A673 (cell line): ENCODE data around the gene CTNNA2. TPM values are rescaled to one million over a fixed set of nuclear protein-coding genes. Genes with fewer than 3 reads are reported as not detected.

Experiments used
- BruUV-seq: library from RNA; stranded (reverse); fragments of 400-500 nt; replicated peaks from 2 replicates; lab custom pipeline; 2021; lab: Mats Ljungman, UMichigan
- CTCF ChIA-PET: fragments of 300-600 bp; sonication (Branson Sonifier 250); formaldehyde crosslinking; loops from one replicate; lab custom pipeline; 2022; ENCODE audit warnings: antibody characterized with exemption; lab: Charles Lee
- POLR2A ChIA-PET: fragments of 300-600 bp; sonication (Branson Sonifier 250); formaldehyde crosslinking; loops from one replicate; lab custom pipeline; 2022; ENCODE audit warnings: antibody characterized with exemption; ENCODE audit not compliant: low non-redundant PET; lab: Charles Lee
- DNase-seq: peaks from one replicate; pipeline ENCODE4 v3.0.0-alpha.2; 2015; ENCODE audit warnings: low spot score
- H3K27ac ChIP-seq: fragments of 200-600 bp; sonication (generic); 2 replicates; pipeline ENCODE4 v1.5.1; 2016; ENCODE audit warnings: mixed run types, low read depth, mild to moderate bottlenecking, mixed read lengths, antibody characterized with exemption, low read length; ENCODE audit not compliant: poor library complexity, severe bottlenecking
- H3K27me3 ChIP-seq: fragments of 200-600 bp; sonication (generic); replicated peaks from 2 replicates; pipeline ENCODE4 v1.6.1; 2017; ENCODE audit warnings: mixed run types, low read depth, mild to moderate bottlenecking, mixed read lengths, antibody characterized with exemption, low read length; ENCODE audit not compliant: insufficient read depth, poor library complexity
- H3K36me3 ChIP-seq: fragments of 200-600 bp; sonication (generic); 2 replicates; pipeline ENCODE4 v1.6.1; 2016; ENCODE audit warnings: mixed run types, mild to moderate bottlenecking, mixed read lengths, antibody characterized with exemption, low read length; ENCODE audit not compliant: insufficient read depth, poor library complexity, severe bottlenecking
- H3K4me1 ChIP-seq: fragments of 200-600 bp; sonication (generic); 2 replicates; pipeline ENCODE4 v1.6.1; 2017; ENCODE audit warnings: mixed run types, mild to moderate bottlenecking, mixed read lengths, antibody characterized with exemption, low read length; ENCODE audit not compliant: insufficient read depth, poor library complexity, severe bottlenecking
- H3K4me3 ChIP-seq: fragments of 200-600 bp; sonication (generic); 2 replicates; pipeline ENCODE4 v1.5.1; 2016; ENCODE audit warnings: low read depth, mixed run types, mild to moderate bottlenecking, mixed read lengths, low read length; ENCODE audit not compliant: poor library complexity, severe bottlenecking
- H3K9me3 ChIP-seq: fragments of 200-600 bp; sonication (generic); 2 replicates; pipeline ENCODE4 v1.6.1; 2016; ENCODE audit warnings: mixed run types, low read depth, mild to moderate bottlenecking, mixed read lengths, antibody characterized with exemption, low read length; ENCODE audit not compliant: poor library complexity, severe bottlenecking
- EZH2 ChIP-seq: fragments of 200-600 bp; sonication (generic); IDR thresholded peaks from 2 replicates; pipeline ENCODE4 v1.6.1; 2017; ENCODE audit warnings: borderline replicate concordance, low read depth, mild to moderate bottlenecking, mixed read lengths, antibody characterized with exemption, low read length; ENCODE audit not compliant: poor library complexity, severe bottlenecking
- intact Hi-C: fragments of 100-400 bp; cut with micrococcal nuclease; formaldehyde crosslinking; loops from one replicate; pipeline ENCODE4 v1.10.0; 2022; ENCODE audit not compliant: unreplicated experiment
- total RNA-seq: library from RNA; stranded (reverse); gene quantifications from 2 replicates; pipeline ENCODE4 v1.2.3, GENCODE V29; 2021
- TF ChIP-seq, protein P1 (sequence below): fragments of 300-800, 200-600 bp; sonication (generic); conservative IDR thresholded peaks from 2 replicates; pipeline ENCODE4 v1.5.1; 2017; ENCODE audit warnings: low read depth, mild to moderate bottlenecking, antibody characterized with exemption, low read length, moderate library complexity, mixed read lengths

CTNNA2 gene
- total RNA-seq, 1 experiment from 2014 or later = not detected

GRCh38 chr2:79721061-79721460 lies 208.2 kb downstream of the CTNNA2 start:
- ChIA-PET POLR2A (no interaction called here), CTCF (no interaction called here)
- Histone ChIP-seq H3K27me3 (no peaks in the 10 kb centered on the region), H3K9me3 (no peaks in the 10 kb centered on the region), H3K36me3 (no peaks in the 10 kb centered on the region), H3K4me1 (no peaks in the 10 kb centered on the region), H3K4me3 (no peak overlapping the region), H3K27ac (no peak overlapping the region)
- intact Hi-C loops = no loop called here
- TF ChIP-seq, protein P1, sequence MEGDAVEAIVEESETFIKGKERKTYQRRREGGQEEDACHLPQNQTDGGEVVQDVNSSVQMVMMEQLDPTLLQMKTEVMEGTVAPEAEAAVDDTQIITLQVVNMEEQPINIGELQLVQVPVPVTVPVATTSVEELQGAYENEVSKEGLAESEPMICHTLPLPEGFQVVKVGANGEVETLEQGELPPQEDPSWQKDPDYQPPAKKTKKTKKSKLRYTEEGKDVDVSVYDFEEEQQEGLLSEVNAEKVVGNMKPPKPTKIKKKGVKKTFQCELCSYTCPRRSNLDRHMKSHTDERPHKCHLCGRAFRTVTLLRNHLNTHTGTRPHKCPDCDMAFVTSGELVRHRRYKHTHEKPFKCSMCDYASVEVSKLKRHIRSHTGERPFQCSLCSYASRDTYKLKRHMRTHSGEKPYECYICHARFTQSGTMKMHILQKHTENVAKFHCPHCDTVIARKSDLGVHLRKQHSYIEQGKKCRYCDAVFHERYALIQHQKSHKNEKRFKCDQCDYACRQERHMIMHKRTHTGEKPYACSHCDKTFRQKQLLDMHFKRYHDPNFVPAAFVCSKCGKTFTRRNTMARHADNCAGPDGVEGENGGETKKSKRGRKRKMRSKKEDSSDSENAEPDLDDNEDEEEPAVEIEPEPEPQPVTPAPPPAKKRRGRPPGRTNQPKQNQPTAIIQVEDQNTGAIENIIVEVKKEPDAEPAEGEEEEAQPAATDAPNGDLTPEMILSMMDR = no peak
- no peak for TF ChIP-seq EZH2
- no peak for DNase-seq
- BruUV-seq = no TSS peak

DNA sequence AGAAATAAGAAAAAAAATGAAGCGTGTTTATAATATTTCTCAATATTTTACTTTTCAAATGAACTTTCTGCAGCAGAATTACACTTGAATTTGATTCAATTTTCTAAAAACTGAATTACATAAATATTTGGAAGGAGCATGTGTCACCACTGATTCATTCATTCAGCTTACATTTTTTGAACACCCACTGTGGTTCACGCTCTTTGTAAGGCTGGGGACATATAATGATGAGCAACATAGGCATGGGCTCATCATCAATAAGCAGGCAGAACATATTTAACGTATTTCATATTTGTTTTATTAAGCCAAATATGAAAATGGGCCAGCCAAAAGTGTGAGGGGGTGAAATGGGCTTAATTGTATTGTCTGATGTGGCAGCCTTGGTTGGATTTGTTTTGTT lies 209.1 kb downstream of the CTNNA2 start:
- Histone ChIP-seq H3K27me3 (no peaks in the 10 kb centered on the region), H3K27ac (no peak overlapping the region), H3K9me3 (no peaks in the 10 kb centered on the region), H3K36me3 (no peaks in the 10 kb centered on the region), H3K4me3 (no peak overlapping the region), H3K4me1 (no peaks in the 10 kb centered on the region)
- TF ChIP-seq, protein P1 = no peak
- no peak for TF ChIP-seq EZH2
- DNase-seq = no peak
- BruUV-seq = no TSS peak
- intact Hi-C loops = no loop called here
- ChIA-PET POLR2A (no interaction called here), CTCF (no interaction called here)

DNA sequence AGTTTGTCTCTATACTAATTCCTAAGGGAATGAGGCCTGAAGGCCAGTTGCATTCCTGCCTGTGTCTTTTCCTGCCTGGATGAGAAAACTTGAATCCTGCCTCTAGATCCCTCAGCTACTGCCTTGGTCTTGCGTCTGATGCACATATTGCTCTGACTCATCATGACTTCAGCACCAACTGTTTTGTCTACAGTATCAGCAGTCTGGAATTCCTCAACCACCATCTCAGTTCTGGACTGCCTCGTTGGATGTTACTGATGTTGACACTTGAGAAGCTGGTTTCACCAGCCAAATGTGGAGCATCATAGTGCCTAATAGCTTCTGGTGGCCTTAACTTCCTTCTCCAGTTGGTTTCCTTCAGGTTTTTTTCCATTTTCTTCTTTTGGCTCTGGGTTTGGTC lies 211.0 kb downstream of the CTNNA2 start:
- Histone ChIP-seq H3K27ac (no peak overlapping the region), H3K9me3 (no peaks in the 10 kb centered on the region), H3K27me3 (no peaks in the 10 kb centered on the region), H3K4me3 (no peak overlapping the region), H3K4me1 (no peaks in the 10 kb centered on the region), H3K36me3 (no peaks in the 10 kb centered on the region)
- TF ChIP-seq, protein P1 = no peak
- TF ChIP-seq EZH2 = no peak
- intact Hi-C loops = no loop called here
- no TSS peak for BruUV-seq
- DNase-seq = no peak
- CTCF ChIA-PET = no interaction called here
- POLR2A ChIA-PET = no interaction called here
